DMS 273 treated with DMSO at 0.1 percent for 48 hours (cell line): ENCODE data around the gene NPDC1.
A peak's percentile ranks its signal among the peaks of the same experiment; 100 is the strongest.

ENCODE experiments used
- DNase-seq: peaks from one replicate; lab custom pipeline; 2025; lab: John Stamatoyannopoulos, UW

The NPDC1 gene

GRCh38 chr9:137046088-137046787, at the start of gene NPDC1:
TSS of gene NPDC1 (minus strand) at chr9:137046177. CDS start at chr9:137045989, 188 bp downstream.
- no peak for DNase-seq

GRCh38 chr9:137089232-137089947, 43.4 kb upstream of the NPDC1 start:
- DNase-seq: peak; percentile 64

GRCh38 chr9:137088121-137088520, 42.1 kb upstream of the NPDC1 start:
- DNase-seq: no peak

- DNase-seq: no peak
Measured at GRCh38 chr9:137087409-137087925, 41.5 kb upstream of the NPDC1 start.

GRCh38 chr9:137086531-137087408, 40.8 kb upstream of the NPDC1 start, which contains the start of gene MAN1B1:
TSS of gene MAN1B1 (plus strand) at chr9:137086985. CDS start at chr9:137087000, 15 bp downstream.
- DNase-seq: peak; percentile 94

GRCh38 chr9:137085920-137086530, 40.0 kb upstream of the NPDC1 start:
- no peak for DNase-seq

GRCh38 chr9:137084526-137084925, 38.5 kb upstream of the NPDC1 start:
- DNase-seq: no peak

GRCh38 chr9:137083394-137084004, 37.5 kb upstream of the NPDC1 start:
- no peak for DNase-seq

- DNase-seq: no peak
Measured at GRCh38 chr9:137082925-137083290, 36.9 kb upstream of the NPDC1 start.

GRCh38 chr9:137082222-137082924, 36.4 kb upstream of the NPDC1 start:
- no peak for DNase-seq

GRCh38 chr9:137080260-137081122, 34.5 kb upstream of the NPDC1 start:
- no peak for DNase-seq

- no peak for DNase-seq
Measured at GRCh38 chr9:137079401-137079787, 33.4 kb upstream of the NPDC1 start.

- DNase-seq: no peak
Measured at GRCh38 chr9:137078701-137079400, 32.9 kb upstream of the NPDC1 start.

GRCh38 chr9:137077758-137078693, 32.0 kb upstream of the NPDC1 start:
- DNase-seq: no peak

GRCh38 chr9:137077010-137077747, 31.2 kb upstream of the NPDC1 start, which contains the start of gene UAP1L1:
TSS of gene UAP1L1 (plus strand) at chr9:137077517. CDS start at chr9:137077533, 16 bp downstream.
- no peak for DNase-seq

GRCh38 chr9:137076636-137077009, 30.6 kb upstream of the NPDC1 start:
- no peak for DNase-seq

- DNase-seq: no peak
Measured at GRCh38 chr9:137075275-137075775, 29.3 kb upstream of the NPDC1 start.
